CD4-positive, alpha-beta T cell treated with Interleukin-6 at 100 ng/mL for 8 hours (primary cell): ENCODE measurements around the gene C1orf174.

Experiments used
- DNase-seq: peaks from one replicate; pipeline ENCODE4 v3.0.0-alpha.2; 2020; ENCODE audit warnings: mixed read lengths, low spot score

Gene C1orf174

DNA sequence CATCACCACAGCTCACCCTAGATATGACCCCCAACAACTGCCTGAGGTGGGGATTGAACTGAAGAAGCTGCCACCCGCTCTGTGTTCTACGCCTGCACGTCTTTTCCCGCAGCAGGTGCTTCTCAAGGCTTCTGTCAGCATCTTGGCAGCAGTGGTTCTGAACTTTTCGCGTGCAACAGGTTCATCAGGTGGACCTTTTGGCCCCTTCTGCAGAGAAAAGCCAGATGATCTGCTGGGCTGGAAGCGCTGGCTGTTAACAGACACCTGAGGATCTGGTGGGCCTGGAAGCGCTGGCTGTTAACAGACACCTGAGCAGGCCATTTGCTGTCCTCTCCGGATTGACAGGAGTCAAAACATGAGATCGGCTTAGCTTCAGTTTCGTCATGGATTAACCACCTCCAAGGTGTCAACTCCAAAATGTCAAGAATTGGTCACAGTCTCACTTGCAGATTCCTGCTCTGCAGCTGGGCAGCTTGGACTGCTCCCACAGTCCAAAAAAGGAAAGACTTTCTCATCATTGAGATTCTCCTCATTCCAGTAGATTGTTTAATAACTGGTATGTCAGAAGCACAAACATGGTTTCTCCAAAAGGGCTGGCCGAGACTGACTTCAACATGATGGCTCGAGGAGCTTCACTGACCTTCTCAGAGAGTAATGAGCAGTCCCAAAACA is 4.7 kb downstream of the C1orf174 start:
- DNase-seq: no peak

DNA sequence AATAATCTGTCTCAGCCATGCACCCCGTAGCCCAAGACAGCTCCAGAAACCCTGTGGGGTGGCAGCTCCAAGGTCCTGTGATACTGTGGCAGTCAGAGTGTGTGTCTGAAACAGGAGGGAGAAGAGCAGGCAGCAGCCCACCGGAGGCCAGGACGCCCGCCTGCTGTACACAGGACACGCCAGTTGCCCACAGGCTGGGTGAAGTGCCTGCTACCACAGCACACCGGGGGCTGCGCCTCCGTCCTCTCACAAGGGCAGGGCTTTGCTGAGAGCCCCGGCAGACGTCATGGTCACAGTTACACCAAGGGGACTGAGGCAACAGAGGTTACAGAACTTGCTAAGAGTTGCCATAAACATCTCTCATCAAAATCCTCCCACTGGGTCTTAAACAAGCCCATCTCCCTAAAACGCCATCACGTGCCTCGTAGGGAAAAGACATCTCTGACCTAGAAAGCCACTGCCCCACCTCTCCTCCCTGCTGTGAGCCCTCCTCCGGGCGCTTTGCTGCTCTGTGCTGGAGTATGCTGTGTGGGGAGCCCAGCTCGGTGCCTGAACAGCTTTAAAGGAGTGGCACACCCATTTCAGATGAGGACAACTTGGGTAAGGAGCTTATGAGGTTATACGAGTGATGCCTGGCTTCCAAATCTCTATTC is 5.3 kb downstream of the C1orf174 start:
- no peak for DNase-seq

GRCh38 chr1:3893190-3893589 is 6.9 kb downstream of the C1orf174 start:
- DNase-seq: no peak

DNA sequence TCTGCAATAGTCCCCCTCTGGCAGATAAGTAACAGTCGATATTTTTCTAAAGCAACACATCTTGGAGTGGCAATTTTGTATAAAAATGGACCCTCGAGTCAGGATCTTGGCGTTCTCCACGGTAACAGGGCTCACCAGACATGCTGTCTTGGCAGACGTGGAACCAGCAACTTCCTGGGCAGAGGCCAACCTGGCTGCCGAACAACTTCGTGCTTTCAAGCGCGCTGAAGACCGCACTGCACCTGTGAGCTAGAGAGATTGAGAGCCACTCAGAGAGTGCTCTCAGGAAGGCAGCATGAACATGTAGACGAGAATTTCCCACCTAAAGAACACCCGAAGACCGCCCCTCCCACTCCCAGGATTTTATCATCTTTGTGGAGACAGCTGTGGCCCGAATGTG is 7.3 kb downstream of the C1orf174 start:
- DNase-seq: no peak

DNA sequence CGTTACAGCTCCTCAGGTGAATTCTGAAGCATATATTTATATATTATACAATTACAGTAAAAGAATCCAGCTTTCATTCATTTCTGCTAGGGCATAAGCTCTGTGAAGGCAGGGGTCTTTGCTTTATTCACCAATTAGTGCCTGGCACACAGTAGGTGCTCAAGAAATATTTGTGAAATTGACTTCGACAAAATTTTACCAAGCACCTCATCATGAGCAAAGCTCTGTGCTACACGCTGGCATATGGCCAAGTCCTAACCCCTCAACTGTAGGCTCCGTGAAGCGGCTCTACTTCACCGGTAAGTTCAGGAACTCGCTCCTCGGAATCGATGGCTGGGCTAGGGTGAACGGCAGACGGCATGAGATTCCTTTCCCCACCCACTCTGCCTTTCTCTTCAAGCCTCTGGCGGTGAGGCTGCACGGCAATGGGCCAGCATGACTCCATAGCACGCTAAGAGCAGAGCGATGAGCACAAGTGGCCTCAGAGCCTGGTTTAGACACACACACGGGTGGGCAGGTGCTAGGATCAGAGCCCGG is 8.7 kb downstream of the C1orf174 start:
- DNase-seq: no peak

DNA sequence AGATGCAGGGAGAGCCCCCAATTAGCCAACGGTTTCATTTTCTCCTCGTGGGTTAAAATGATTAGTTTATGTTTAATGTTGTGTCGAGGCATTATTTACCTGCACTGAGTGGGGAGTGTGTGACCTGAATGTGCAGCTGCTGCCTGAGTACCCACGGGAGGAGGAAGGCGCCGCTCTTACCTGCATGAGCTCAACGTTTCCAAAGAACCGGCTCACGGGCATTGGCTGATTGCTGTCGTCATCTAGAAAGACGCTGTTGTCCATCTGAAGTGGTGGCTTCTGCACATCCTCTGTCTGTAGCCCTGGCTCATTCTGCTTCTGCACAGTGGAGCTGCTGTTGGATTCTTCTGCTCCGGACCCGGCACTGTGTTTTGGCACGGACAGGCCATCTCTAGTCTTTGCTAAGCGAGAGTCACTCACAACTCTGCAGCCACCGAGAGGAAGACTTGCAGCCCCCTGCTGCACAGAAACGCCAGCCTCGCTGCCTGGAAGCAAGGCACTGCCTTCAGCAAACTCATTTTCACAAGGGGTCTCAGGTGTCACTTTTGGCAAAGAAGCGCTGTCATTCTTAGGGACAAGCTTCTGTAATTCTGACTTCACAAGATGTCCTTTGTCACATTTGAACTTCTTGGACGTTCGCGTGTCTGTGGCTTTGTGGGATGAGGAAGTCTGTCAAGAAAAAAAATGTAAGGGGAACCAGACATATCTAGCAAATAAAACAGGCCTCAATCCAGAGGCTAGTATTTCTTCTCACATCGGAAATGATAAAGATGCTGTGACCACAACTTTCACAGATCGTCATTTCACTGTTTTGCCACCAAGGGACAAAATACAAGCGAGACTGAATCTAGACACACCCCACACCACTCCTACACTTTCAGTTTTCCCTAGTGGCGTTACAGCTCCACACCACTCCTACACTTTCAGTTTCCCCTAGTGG is 9.4 kb downstream of the C1orf174 start:
- DNase-seq: peak; percentile 18

DNA sequence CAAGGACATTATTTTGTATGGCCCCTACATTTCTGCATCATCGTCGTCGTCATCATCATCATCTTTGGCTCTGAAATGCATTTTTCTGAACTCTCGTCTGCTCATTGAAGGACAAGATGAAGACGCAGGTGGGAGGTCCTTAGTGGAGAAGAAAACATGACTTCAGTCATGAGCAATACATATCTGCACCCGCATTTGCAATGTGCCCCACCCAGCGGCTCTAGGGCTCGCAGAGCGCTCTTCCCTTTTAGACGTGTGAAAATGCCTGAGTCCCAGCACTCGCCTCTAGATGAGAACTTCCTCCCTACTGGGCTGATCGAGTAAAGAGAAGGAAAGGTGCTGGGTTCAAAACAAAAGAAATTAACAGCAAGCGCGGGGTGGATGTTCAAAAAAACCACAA is 10.1 kb downstream of the C1orf174 start:
- DNase-seq: no peak

- DNase-seq: no peak
Observed at GRCh38 chr1:3888301-3888700, 11.8 kb downstream of the C1orf174 start.

- no peak for DNase-seq
Observed at GRCh38 chr1:3886691-3887090, 13.4 kb downstream of the C1orf174 start.

- DNase-seq: no peak
Observed at GRCh38 chr1:3886106-3886670, 13.9 kb downstream of the C1orf174 start.

DNA sequence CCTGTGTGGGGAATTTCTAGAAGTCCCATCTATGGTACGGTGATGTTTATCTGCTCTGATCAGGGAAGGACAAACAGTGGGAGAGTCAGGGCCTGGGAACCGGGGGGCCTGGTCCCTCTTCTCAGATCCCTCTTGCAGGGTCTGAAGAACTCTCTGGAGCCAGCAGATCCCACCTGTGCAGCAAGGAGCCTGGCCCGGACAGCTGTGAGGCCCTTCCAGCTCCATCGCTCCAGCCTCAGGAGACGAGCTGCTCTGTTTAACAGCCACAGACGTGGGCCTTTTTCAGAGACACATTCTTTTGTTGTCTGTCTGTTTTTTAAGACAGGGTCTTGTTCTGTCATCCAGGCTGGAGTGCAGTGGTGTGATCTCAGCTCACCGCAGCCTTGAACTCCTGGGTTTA is 14.5 kb downstream of the C1orf174 start:
- no peak for DNase-seq

DNA sequence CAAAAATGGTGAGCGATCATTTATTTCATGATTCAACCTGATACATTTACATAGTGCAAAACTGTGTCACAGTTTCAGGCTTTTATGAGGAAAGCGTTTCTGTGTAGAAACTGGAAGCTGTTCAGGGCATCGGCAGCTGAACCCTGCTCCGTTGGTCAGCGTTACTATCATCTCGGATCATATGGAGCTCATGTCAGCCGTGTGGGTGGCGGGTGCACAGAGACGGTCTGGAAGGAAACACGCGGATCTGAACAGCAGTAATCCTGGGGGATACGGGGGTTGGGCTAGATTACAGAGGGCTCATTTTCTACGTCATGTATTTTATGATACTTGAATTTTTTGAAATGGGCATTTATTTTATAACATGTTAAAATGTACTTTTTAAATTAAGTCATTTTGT is 15.1 kb downstream of the C1orf174 start:
- no peak for DNase-seq

DNA sequence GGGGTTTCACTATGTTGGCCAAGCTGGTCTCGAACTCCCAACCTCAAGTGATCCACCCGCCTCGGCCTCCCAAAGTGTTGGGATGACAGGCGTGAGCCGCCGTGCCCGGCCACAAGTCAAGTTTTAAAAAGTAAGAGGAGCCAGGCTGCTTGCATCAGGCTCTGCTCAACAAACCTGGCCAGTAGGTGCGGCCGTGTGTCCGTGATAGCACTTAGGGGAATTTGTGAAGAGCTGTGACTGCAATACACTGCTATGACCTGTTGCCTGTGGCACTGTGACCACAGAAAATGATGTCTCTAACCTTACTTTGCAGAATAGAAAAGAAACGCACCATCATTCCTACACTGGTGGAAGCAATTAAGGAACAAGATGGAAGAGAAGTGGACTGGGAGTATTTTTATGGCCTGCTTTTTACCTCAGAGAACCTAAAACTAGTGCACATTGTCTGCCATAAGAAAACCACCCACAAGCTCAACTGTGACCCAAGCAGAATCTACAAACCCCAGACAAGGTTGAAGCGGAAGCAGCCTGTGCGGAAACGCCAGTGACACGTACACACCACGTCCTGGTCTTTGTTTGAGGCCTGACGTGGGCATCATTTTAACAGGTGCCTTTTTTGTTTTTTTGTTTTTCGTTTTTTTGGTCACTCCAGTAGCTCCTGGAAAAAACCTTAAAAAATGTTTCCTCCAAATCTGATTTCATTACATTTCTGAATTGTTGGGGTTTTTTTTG is 16.7 kb downstream of the C1orf174 start:
- no peak for DNase-seq

- no peak for DNase-seq
Observed at GRCh38 chr1:3881193-3881480, 18.9 kb downstream of the C1orf174 start.

DNA sequence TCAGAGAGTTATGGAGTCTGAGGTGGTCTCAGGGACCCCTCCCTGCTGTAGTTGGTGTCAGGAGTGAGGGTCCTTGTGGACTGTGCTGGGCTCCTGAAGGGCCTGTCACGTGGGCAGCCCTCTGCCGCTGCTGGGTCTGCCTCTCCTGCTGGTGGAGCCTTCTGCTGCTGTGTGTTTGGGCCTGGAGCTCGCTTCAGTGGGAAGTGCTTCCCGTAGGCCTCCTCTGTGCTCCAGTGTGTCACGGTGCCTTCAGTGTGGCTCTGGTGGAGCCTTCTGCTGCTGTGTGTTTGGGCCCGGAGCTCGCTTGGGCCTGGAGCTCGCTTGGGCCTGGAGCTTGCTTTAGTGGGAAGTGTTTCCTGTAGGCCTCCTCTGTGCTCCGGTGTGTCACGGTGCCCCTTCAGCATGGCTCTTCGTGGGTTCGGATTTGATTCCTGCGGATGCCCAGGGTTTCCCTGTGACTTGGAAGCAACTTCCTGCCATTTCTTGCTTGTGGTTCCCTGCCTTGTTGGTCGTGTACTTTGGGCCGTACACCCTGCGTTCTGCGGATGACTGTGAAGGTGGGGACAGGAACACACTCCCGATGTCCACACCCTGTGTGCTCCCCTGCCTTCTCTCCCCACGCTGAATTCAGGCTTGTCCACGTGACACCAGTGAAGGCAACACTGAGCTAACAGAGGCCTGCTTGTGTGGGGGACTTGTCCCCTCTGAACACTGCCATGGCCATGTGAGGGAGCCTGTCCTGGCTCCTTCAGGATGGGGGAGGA is 19.5 kb downstream of the C1orf174 start:
- no peak for DNase-seq

- DNase-seq: no peak
Observed at GRCh38 chr1:3879787-3880428, 20.2 kb downstream of the C1orf174 start.

GRCh38 chr1:3879099-3879498 is 21.0 kb downstream of the C1orf174 start:
- no peak for DNase-seq

- DNase-seq: no peak
Observed at GRCh38 chr1:3876716-3877115, 23.4 kb downstream of the C1orf174 start.

GRCh38 chr1:3874736-3875135 is 25.3 kb downstream of the C1orf174 start:
- DNase-seq: no peak

GRCh38 chr1:3872546-3872945 is 27.5 kb downstream of the C1orf174 start:
- DNase-seq: no peak

- DNase-seq: no peak
Observed at GRCh38 chr1:3871451-3871805, 28.6 kb downstream of the C1orf174 start.
